Measurements from ENCODE around the gene MCC.

MCC gene

DNA sequence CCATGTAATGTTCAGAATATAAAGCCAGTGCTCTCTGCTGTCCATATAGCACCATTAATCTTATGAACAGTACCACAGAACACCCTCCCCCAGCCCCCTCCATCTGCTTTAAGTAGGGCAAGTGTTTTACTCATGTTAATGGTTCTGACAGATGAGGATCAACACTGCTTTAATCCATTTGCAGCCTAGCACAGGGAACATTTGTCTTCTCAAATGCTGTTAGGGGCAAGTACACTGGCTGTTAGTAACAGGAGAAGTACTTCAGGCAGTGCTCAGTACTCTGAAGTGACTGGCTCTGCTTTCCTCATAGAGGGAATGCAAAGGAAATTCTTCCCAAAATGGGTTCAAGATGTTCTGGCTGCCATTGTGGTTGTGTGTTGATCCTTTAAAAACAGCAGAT is 309.1 kb downstream of the MCC start:
- TF ChIP-seq YY1 (IDR thresholded peaks at IDR 0.05; ENCODE audit: insufficient read depth, insufficient read length) (no peak), SUZ12 (IDR thresholded peaks at IDR 0.05; ENCODE audit: extremely low read depth, insufficient read depth, insufficient read length) (no peak), ZNF274 (IDR thresholded peaks at IDR 0.05; ENCODE audit: low read depth, low read length) (no peak)
- H3K36me3 ChIP-seq (ENCODE audit: insufficient read depth, insufficient read length, low read length), result no peaks in the 10 kb centered on the region

DNA sequence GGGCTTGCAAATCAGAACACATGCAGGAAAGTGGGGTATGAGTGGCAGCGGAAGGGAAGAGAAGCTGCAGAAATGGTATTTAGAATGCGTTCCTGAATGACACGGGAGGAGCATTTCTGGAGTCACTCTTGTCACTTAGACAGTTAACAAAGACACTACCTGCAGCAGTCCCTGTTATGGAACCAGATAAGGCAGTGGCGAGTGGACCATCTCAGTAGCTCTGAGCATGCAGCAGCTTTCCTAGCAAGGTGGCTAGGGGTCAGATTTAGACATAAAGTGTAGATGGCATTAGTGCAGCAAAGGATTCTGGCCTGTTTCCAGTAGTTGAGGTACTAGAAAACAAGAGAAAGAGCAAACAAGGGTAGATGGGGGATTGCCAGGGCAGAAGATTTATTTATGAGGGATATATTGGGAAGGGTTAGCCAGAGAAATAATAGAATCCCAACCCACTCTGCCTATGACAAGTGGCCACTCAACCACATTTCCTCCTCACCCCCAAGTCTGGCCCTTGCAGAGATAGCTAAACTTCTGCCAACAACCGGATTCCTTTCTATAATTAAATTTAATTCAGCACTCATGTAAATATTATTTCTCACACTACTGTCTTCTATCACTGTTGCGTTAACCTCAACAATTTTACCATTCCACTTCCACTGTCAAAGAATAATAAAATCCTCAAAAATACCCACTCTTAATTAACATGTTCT is 310.0 kb downstream of the MCC start:
- H3K36me3 ChIP-seq (ENCODE audit: insufficient read depth, insufficient read length, low read length), result no peaks in the 10 kb centered on the region
- no peak overlapping the region for H3K4me3 ChIP-seq (ENCODE audit: insufficient read length, low read depth)
- no peaks in the 10 kb centered on the region for H3K4me1 ChIP-seq (ENCODE audit: insufficient read depth, insufficient read length)
- DNase-seq (ENCODE audit: low read depth, low spot score), result no peak
- H3K9ac ChIP-seq (ENCODE audit: insufficient read length, low read depth), result no peak overlapping the region
- TF ChIP-seq SUZ12 (IDR thresholded peaks at IDR 0.05; ENCODE audit: extremely low read depth, insufficient read depth, insufficient read length) (no peak), ZNF274 (IDR thresholded peaks at IDR 0.05; ENCODE audit: low read depth, low read length) (no peak), YY1 (IDR thresholded peaks at IDR 0.05; ENCODE audit: insufficient read depth, insufficient read length) (no peak)
- H3K9me3 ChIP-seq (ENCODE audit: insufficient read depth, low read length), result no peaks in the 10 kb centered on the region
- H3K27me3 ChIP-seq (ENCODE audit: insufficient read depth, insufficient read length), result no peaks in the 10 kb centered on the region

More for the DNA sequence above, 309.1 kb downstream of the MCC start:
- Histone ChIP-seq H3K4me3 (ENCODE audit: insufficient read length, low read depth) (no peak overlapping the region), H3K9ac (ENCODE audit: insufficient read length, low read depth) (no peak overlapping the region), H3K9me3 (ENCODE audit: insufficient read depth, low read length) (no peaks in the 10 kb centered on the region), H3K4me1 (ENCODE audit: insufficient read depth, insufficient read length) (no peaks in the 10 kb centered on the region), H3K27me3 (ENCODE audit: insufficient read depth, insufficient read length) (no peaks in the 10 kb centered on the region)
- no peak for DNase-seq (ENCODE audit: low read depth, low spot score)

DNA sequence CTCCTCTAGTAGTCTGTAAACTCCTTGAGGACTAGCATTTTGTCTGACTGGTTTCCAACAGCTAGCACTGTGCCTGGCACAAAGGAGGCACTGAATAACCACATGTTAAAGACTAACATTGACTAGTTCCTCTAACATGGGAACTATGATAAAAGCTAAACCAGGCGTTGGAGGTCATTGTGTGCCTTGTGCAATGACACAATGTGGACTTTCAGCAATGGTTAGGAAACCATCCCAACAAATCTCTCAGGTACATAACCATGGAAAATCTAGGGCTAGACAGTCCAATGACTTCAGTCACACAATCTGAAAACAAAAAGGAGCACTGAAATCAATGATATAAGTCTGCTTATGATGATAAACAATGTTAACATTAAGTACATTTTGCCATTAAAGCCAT is 311.0 kb downstream of the MCC start:
- Histone ChIP-seq H3K9ac (ENCODE audit: insufficient read length, low read depth) (no peak overlapping the region), H3K9me3 (ENCODE audit: insufficient read depth, low read length) (no peaks in the 10 kb centered on the region)

DNA sequence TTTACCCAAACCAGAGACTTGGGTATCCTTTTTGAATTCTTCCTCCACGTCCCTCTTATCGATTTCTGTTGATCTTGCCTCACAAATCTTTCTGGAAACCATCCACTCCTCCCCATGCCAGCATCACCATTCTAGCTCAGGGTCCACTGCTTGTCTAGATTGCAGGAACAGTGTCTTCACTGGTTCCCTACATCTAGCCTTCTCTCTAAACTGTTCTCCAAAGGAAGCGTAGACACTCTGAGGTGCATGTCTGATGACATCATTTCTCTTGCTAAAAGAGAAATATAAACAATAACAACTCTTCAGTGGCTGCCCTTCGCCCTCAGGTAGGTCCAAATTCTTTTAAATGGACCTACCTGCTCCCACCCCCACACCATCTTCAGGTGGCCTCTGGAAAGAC is 311.5 kb downstream of the MCC start:
- Histone ChIP-seq H3K9ac (ENCODE audit: insufficient read length, low read depth) (no peak overlapping the region), H3K36me3 (ENCODE audit: insufficient read depth, insufficient read length, low read length) (no peaks in the 10 kb centered on the region), H3K4me1 (ENCODE audit: insufficient read depth, insufficient read length) (no peaks in the 10 kb centered on the region), H3K27me3 (ENCODE audit: insufficient read depth, insufficient read length) (no peaks in the 10 kb centered on the region), H3K4me3 (ENCODE audit: insufficient read length, low read depth) (no peak overlapping the region), H3K9me3 (ENCODE audit: insufficient read depth, low read length) (no peaks in the 10 kb centered on the region)
- TF ChIP-seq YY1 (IDR thresholded peaks at IDR 0.05; ENCODE audit: insufficient read depth, insufficient read length) (no peak), ZNF274 (IDR thresholded peaks at IDR 0.05; ENCODE audit: low read depth, low read length) (no peak), SUZ12 (IDR thresholded peaks at IDR 0.05; ENCODE audit: extremely low read depth, insufficient read depth, insufficient read length) (no peak)
- no peak for DNase-seq (ENCODE audit: low read depth, low spot score)

More for the DNA sequence above, 311.0 kb downstream of the MCC start:
- Histone ChIP-seq H3K27me3 (ENCODE audit: insufficient read depth, insufficient read length) (no peaks in the 10 kb centered on the region), H3K4me3 (ENCODE audit: insufficient read length, low read depth) (no peak overlapping the region), H3K36me3 (ENCODE audit: insufficient read depth, insufficient read length, low read length) (no peaks in the 10 kb centered on the region), H3K4me1 (ENCODE audit: insufficient read depth, insufficient read length) (no peaks in the 10 kb centered on the region)
- TF ChIP-seq YY1 (IDR thresholded peaks at IDR 0.05; ENCODE audit: insufficient read depth, insufficient read length), result no peak
- TF ChIP-seq SUZ12 (IDR thresholded peaks at IDR 0.05; ENCODE audit: extremely low read depth, insufficient read depth, insufficient read length), result no peak
- no peak for TF ChIP-seq ZNF274 (IDR thresholded peaks at IDR 0.05; ENCODE audit: low read depth, low read length)
- no peak for DNase-seq (ENCODE audit: low read depth, low spot score)

DNA sequence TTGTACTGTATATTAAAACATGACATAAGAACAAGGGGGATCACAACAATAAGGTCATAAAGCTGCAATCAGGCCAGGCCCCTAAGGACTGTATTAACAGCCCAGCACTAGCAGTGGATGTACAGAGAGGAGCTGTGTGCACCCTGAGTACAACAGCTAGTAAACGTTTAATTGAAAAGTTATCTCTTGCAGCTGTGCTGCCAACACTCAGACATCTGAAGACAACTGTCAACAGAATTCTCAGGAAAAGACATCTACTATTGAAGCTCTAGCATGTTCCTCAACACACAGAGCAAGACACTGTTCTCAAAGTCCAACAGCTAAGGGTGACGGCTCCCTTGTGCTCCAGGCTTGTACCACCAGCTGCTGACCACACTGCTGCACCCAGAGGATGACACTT is 312.1 kb downstream of the MCC start:
- TF ChIP-seq SUZ12 (IDR thresholded peaks at IDR 0.05; ENCODE audit: extremely low read depth, insufficient read depth, insufficient read length), result no peak
- TF ChIP-seq ZNF274 (IDR thresholded peaks at IDR 0.05; ENCODE audit: low read depth, low read length), result no peak
- no peak for TF ChIP-seq YY1 (IDR thresholded peaks at IDR 0.05; ENCODE audit: insufficient read depth, insufficient read length)
- Histone ChIP-seq H3K27me3 (ENCODE audit: insufficient read depth, insufficient read length) (no peaks in the 10 kb centered on the region), H3K4me1 (ENCODE audit: insufficient read depth, insufficient read length) (no peaks in the 10 kb centered on the region)

DNA sequence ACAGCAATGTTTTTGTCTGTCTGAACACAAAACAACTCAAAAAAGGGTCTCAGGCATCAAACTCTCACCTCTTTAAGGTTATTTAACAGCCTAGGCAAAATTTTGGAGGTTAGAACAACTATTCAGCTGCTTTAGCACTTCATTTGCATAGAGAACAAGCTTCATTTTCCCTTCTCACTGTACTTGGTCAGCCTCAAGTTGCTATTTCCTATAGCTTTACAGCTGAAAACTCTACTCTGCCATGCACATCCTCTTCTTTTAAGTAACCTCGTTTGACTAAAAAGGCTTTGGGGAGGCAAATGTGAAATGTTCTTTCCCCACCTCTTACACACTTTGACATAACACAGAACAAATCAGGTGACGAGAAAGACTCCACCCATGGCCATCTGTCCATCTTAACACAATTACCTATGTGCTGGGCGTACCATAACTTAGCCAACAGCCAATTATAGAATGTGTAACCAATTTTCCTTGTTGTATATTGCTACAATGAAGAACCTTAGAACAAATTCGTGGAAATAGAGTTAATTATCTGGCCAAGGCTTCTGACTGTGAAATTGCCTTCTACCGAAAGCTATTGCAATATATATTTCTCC is 315.9 kb downstream of the MCC start:
- DNase-seq (ENCODE audit: low read depth, low spot score), result no peak
- Histone ChIP-seq H3K4me1 (ENCODE audit: insufficient read depth, insufficient read length) (no peaks in the 10 kb centered on the region), H3K36me3 (ENCODE audit: insufficient read depth, insufficient read length, low read length) (no peaks in the 10 kb centered on the region), H3K9ac (ENCODE audit: insufficient read length, low read depth) (no peak overlapping the region), H3K4me3 (ENCODE audit: insufficient read length, low read depth) (no peak overlapping the region), H3K9me3 (ENCODE audit: insufficient read depth, low read length) (no peaks in the 10 kb centered on the region), H3K27me3 (ENCODE audit: insufficient read depth, insufficient read length) (no peaks in the 10 kb centered on the region)
- TF ChIP-seq SUZ12 (IDR thresholded peaks at IDR 0.05; ENCODE audit: extremely low read depth, insufficient read depth, insufficient read length) (no peak), YY1 (IDR thresholded peaks at IDR 0.05; ENCODE audit: insufficient read depth, insufficient read length) (no peak), ZNF274 (IDR thresholded peaks at IDR 0.05; ENCODE audit: low read depth, low read length) (no peak)

More for the DNA sequence above, 312.1 kb downstream of the MCC start:
- Histone ChIP-seq H3K36me3 (ENCODE audit: insufficient read depth, insufficient read length, low read length) (no peaks in the 10 kb centered on the region), H3K9ac (ENCODE audit: insufficient read length, low read depth) (no peak overlapping the region), H3K4me3 (ENCODE audit: insufficient read length, low read depth) (no peak overlapping the region), H3K9me3 (ENCODE audit: insufficient read depth, low read length) (no peaks in the 10 kb centered on the region)
- DNase-seq (ENCODE audit: low read depth, low spot score), result no peak

DNA sequence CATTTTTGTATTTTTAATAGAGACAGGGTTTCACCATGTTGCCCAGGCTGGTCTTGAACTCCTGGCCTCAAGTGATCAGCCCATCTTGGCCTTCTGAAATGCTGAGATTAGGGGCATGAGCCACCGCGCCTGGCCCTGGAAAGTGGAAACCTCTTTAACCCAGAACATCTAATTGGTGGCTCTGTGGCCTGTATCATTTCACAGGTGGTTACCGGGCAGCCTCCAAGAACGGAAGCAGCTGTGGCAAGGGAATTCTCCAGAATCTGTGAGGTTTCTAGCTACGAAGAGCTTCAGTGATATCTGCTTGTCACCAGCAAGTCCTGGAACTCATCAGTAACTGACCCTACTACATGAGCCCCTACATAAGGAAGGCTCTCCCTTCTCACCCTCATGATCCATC is 316.7 kb downstream of the MCC start:
- no peaks in the 10 kb centered on the region for H3K9me3 ChIP-seq (ENCODE audit: insufficient read depth, low read length)
- H3K36me3 ChIP-seq (ENCODE audit: insufficient read depth, insufficient read length, low read length), result no peaks in the 10 kb centered on the region
- H3K9ac ChIP-seq (ENCODE audit: insufficient read length, low read depth), result no peak overlapping the region
- DNase-seq (ENCODE audit: low read depth, low spot score), result no peak
- TF ChIP-seq YY1 (IDR thresholded peaks at IDR 0.05; ENCODE audit: insufficient read depth, insufficient read length) (no peak), ZNF274 (IDR thresholded peaks at IDR 0.05; ENCODE audit: low read depth, low read length) (no peak), SUZ12 (IDR thresholded peaks at IDR 0.05; ENCODE audit: extremely low read depth, insufficient read depth, insufficient read length) (no peak)
- H3K4me3 ChIP-seq (ENCODE audit: insufficient read length, low read depth), result no peak overlapping the region
- no peaks in the 10 kb centered on the region for H3K27me3 ChIP-seq (ENCODE audit: insufficient read depth, insufficient read length)
- no peaks in the 10 kb centered on the region for H3K4me1 ChIP-seq (ENCODE audit: insufficient read depth, insufficient read length)
